PC-9 (cell line): ENCODE measurements around the gene NKPD1. TPM values are rescaled to one million over a fixed set of nuclear protein-coding genes. Genes with fewer than 3 reads are reported as not detected.

Source experiments
- BruUV-seq: library from RNA; stranded (reverse); fragments of 400-500 nt; replicated peaks from 2 replicates; lab custom pipeline; 2021; lab: Mats Ljungman, UMichigan
- CTCF ChIA-PET: fragments of 300-600 bp; sonication (Branson Sonifier 250); formaldehyde crosslinking; loops from one replicate; lab custom pipeline; 2022; ENCODE audit warnings: antibody characterized with exemption; lab: Charles Lee
- POLR2A ChIA-PET: fragments of 300-600 bp; sonication (Branson Sonifier 250); formaldehyde crosslinking; loops from one replicate; lab custom pipeline; 2022; ENCODE audit warnings: antibody characterized with exemption; ENCODE audit not compliant: unreplicated experiment; lab: Charles Lee
- DNase-seq, 2 experiments: peaks; one replicate each; pipeline versions ENCODE4 v3.0.0 to v3.0.0-alpha.2; 2015 to 2022; ENCODE audit warnings: mixed read lengths in 1 of 2
- H2AFZ ChIP-seq: fragments of 200-600 bp; sonication (generic); 2 replicates; pipeline ENCODE4 v1.8.1; 2017; ENCODE audit warnings: antibody characterized with exemption
- H3F3A ChIP-seq: fragments of 200-600 bp; sonication (generic); 2 replicates; pipeline ENCODE4 v1.8.1; 2017; ENCODE audit warnings: antibody characterized with exemption, mild to moderate bottlenecking, low read depth; ENCODE audit not compliant: insufficient read depth
- H3K27ac ChIP-seq: fragments of 200-600 bp; sonication (generic); 2 replicates; pipeline ENCODE4 v1.6.1; 2016; ENCODE audit warnings: mixed run types
- H3K27me3 ChIP-seq: fragments of 200-600 bp; sonication (generic); 2 replicates; pipeline ENCODE4 v1.6.1; 2016; ENCODE audit warnings: low read depth, mixed run types; ENCODE audit not compliant: insufficient read depth
- H3K36me3 ChIP-seq: fragments of 200-600 bp; sonication (generic); 2 replicates; pipeline ENCODE4 v1.6.1; 2016; ENCODE audit warnings: low read depth, mixed run types
- H3K4me1 ChIP-seq: fragments of 200-600 bp; sonication (generic); replicated peaks from 2 replicates; pipeline ENCODE4 v1.6.1; 2016; ENCODE audit warnings: mixed run types; ENCODE audit not compliant: insufficient read depth
- H3K4me2 ChIP-seq: fragments of 200-600 bp; sonication (generic); 2 replicates; pipeline ENCODE4 v1.6.1; 2017; ENCODE audit warnings: mixed run types
- H3K4me3 ChIP-seq: fragments of 200-600 bp; sonication (generic); 2 replicates; pipeline ENCODE4 v1.6.1; 2016; ENCODE audit warnings: mixed run types
- H3K79me2 ChIP-seq: fragments of 200-600 bp; sonication (generic); 2 replicates; pipeline ENCODE4 v1.6.1; 2017; ENCODE audit warnings: low read depth, mixed run types
- H3K9me2 ChIP-seq: fragments of 200-600 bp; sonication (generic); 2 replicates; pipeline ENCODE4 v1.8.1; 2017; ENCODE audit warnings: mild to moderate bottlenecking; ENCODE audit not compliant: insufficient read depth
- H3K9me3 ChIP-seq: fragments of 200-600 bp; sonication (generic); 2 replicates; pipeline ENCODE4 v1.8.1; 2016; ENCODE audit warnings: low read depth; ENCODE audit not compliant: insufficient read depth
- H4K20me1 ChIP-seq: fragments of 200-600 bp; sonication (generic); 2 replicates; pipeline ENCODE4 v1.8.1; 2017; ENCODE audit not compliant: insufficient read depth
- CTCF ChIP-seq: fragments of 200-600 bp; sonication (generic); conservative IDR thresholded peaks from 2 replicates; pipeline ENCODE4 v1.6.1; 2017; ENCODE audit warnings: mixed run types, antibody characterized with exemption, mild to moderate bottlenecking, moderate library complexity
- EZH2 ChIP-seq: fragments of 200-600 bp; sonication (generic); IDR thresholded peaks from 2 replicates; pipeline ENCODE4 v1.8.0; 2017; ENCODE audit warnings: antibody characterized with exemption, low read depth
- intact Hi-C: fragments of 100-400 bp; cut with micrococcal nuclease; formaldehyde crosslinking; loops from one replicate; pipeline ENCODE4 v1.10.0; 2022; ENCODE audit not compliant: unreplicated experiment
- total RNA-seq: library from RNA; stranded (reverse); gene quantifications from 2 replicates; pipeline ENCODE4 v1.2.3, GENCODE V29; 2021

NKPD1 gene
- total RNA-seq, 1 experiment from 2014 or later, result 0.37 TPM

- Histone ChIP-seq H3K4me2 (no peak overlapping the region), H3K27me3 (no peaks in the 10 kb centered on the region), H3K79me2 (peaks cover 84% of the 10 kb centered on the region), H3K9me3 (no peaks in the 10 kb centered on the region), H3K27ac (no peak overlapping the region), H3K4me3 (no peak overlapping the region), H2AFZ (no peak overlapping the region), H4K20me1 (peaks cover 63% of the 10 kb centered on the region), H3K4me1 (peaks cover 37% of the 10 kb centered on the region), H3K9me2 (no peaks in the 10 kb centered on the region), H3K36me3 (no peaks in the 10 kb centered on the region), H3F3A (peaks cover 9% of the 10 kb centered on the region)
- BruUV-seq, result no TSS peak
- CTCF ChIA-PET, result no interaction called here
- POLR2A ChIA-PET, result no interaction called here
- no peak for TF ChIP-seq CTCF
- TF ChIP-seq EZH2, result no peak
- no peak for DNase-seq
- intact Hi-C loops, result no loop called here
Observed at GRCh38 chr19:45117671-45118070, 43.1 kb downstream of the NKPD1 start.

GRCh38 chr19:45117167-45117594 is 43.6 kb downstream of the NKPD1 start:
- Histone ChIP-seq H3F3A (peaks cover 4% of the 10 kb centered on the region; the same call in 1 of the 2 replicates), H3K9me2 (no peaks in the 10 kb centered on the region), H4K20me1 (peaks cover 63% of the 10 kb centered on the region), H2AFZ (no peak overlapping the region), H3K4me1 (peaks cover 37% of the 10 kb centered on the region), H3K27me3 (no peaks in the 10 kb centered on the region), H3K4me3 (no peak overlapping the region), H3K27ac (no peak overlapping the region), H3K79me2 (peaks cover 89% of the 10 kb centered on the region), H3K9me3 (no peaks in the 10 kb centered on the region), H3K4me2 (no peak overlapping the region), H3K36me3 (no peaks in the 10 kb centered on the region)
- CTCF ChIA-PET, result no interaction called here
- POLR2A ChIA-PET, result no interaction called here
- TF ChIP-seq EZH2 (no peak), CTCF (no peak)
- intact Hi-C loops, result no loop called here
- DNase-seq, result no peak
- BruUV-seq, result no TSS peak

- DNase-seq, result no peak
- intact Hi-C loops, result no loop called here
- ChIA-PET POLR2A (no interaction called here), CTCF (no interaction called here)
- H4K20me1 ChIP-seq, result peaks cover 66% of the 10 kb centered on the region
- no peaks in the 10 kb centered on the region for H3K9me2 ChIP-seq
- BruUV-seq, result no TSS peak
- peaks cover 89% of the 10 kb centered on the region for H3K79me2 ChIP-seq
- no peak overlapping the region for H2AFZ ChIP-seq
- TF ChIP-seq CTCF, result no peak
- no peak for TF ChIP-seq EZH2
- peaks cover 28% of the 10 kb centered on the region for H3K4me1 ChIP-seq
- no peak overlapping the region for H3K4me2 ChIP-seq
- H3K4me3 ChIP-seq, result no peak overlapping the region
- H3K36me3 ChIP-seq, result no peaks in the 10 kb centered on the region
- no peaks in the 10 kb centered on the region; the same call in 1 of the 2 replicates for H3F3A ChIP-seq
- no peak overlapping the region for H3K27ac ChIP-seq
- H3K9me3 ChIP-seq, result no peaks in the 10 kb centered on the region
- no peaks in the 10 kb centered on the region for H3K27me3 ChIP-seq
Observed at GRCh38 chr19:45115809-45116615, 44.8 kb downstream of the NKPD1 start.
